ENCODE results near the gene TBC1D30.

DNA sequence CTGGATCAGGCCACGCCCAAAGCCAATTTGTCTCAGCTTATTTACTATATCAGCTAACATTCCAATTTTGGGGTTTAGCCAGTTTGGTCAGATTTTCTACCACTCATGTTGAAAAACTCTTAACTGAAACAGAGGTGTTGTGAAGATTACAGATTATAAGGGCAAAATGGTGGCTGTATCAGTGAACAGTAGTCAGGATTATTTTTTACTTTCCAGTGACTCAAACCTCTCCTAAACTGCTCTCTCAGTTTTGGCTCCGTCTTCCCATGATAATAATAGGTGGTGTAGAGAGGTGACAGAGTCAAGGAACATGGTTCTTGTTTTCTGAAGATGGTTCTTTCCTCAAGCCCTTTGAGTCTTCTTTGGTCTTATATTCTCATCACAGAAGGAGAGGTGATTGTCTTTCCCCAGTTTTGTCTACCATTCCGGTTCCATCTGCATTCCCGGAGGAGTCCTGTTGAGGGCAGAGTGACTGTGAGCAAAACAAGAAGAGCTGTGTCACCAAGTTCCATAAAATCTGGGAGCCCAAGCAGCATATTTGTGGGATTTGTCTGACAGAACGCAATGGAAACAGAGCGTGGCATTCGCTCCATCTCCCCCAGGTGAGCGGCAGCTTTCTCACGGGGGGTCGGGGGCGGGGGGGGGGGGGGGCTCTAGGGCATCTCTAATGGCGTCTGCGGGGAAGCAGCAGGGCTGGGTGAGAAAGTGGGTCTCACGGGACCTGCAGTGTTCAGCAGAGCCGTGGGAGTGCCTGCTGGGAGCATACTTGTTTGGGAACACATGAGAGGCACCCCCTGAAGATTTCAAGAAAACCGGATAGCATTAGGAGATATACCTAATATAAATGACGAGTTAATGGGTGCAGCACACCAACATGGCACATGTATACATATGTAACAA, 59.1 kb downstream of the TBC1D30 start:
- TF ChIP-seq, protein P1, sequence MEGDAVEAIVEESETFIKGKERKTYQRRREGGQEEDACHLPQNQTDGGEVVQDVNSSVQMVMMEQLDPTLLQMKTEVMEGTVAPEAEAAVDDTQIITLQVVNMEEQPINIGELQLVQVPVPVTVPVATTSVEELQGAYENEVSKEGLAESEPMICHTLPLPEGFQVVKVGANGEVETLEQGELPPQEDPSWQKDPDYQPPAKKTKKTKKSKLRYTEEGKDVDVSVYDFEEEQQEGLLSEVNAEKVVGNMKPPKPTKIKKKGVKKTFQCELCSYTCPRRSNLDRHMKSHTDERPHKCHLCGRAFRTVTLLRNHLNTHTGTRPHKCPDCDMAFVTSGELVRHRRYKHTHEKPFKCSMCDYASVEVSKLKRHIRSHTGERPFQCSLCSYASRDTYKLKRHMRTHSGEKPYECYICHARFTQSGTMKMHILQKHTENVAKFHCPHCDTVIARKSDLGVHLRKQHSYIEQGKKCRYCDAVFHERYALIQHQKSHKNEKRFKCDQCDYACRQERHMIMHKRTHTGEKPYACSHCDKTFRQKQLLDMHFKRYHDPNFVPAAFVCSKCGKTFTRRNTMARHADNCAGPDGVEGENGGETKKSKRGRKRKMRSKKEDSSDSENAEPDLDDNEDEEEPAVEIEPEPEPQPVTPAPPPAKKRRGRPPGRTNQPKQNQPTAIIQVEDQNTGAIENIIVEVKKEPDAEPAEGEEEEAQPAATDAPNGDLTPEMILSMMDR (conservative IDR thresholded peaks at IDR 0.05), result peak; percentile 14; the same call in 1 of the 2 replicates
- no peak for TF ChIP-seq ZFX (IDR thresholded peaks at IDR 0.05)
